ENCODE results near the gene LARP1. TPM values are rescaled to one million over a fixed set of nuclear protein-coding genes. Genes with fewer than 3 reads are reported as not detected.

Gene LARP1
- total RNA-seq, 2 experiments from 2014 or later, result 88.7 to 97.6 TPM

GRCh38 chr5:154765396-154765925, 10.3 kb downstream of the LARP1 start:
- H3K9me3 ChIP-seq (ENCODE audit: control insufficient read depth in 1 of 2, insufficient read depth in 1 of 2, low read length in 2 of 2), result no peaks in the 10 kb centered on the region
- peaks cover 92% of the 10 kb centered on the region for H3K4me1 ChIP-seq (ENCODE audit: insufficient read depth, low read length)
- no peak overlapping the region for H3K4me3 ChIP-seq (ENCODE audit: low read length)
- ATAC-seq (ENCODE audit: poor library complexity) (no peak), DNase-seq (no peak)
- H3K4me1 Mint-ChIP-seq (ENCODE audit: low read depth), result peaks cover 77% of the 10 kb centered on the region
- H3K9me3 Mint-ChIP-seq, result no peaks in the 10 kb centered on the region
- H3K27me3 Mint-ChIP-seq, result no peaks in the 10 kb centered on the region
- POLR2A ChIA-PET, result no interaction called here
- H3K27me3 ChIP-seq (ENCODE audit: control insufficient read depth in 1 of 2, insufficient read depth in 2 of 2, low read length in 2 of 2), result no peaks in the 10 kb centered on the region
- H3K36me3 ChIP-seq (ENCODE audit: insufficient read depth, low read length), result peaks cover 2% of the 10 kb centered on the region
- peak overlapping the region; percentile 43 for H3K4me3 Mint-ChIP-seq
- H3K27ac ChIP-seq (ENCODE audit: low read depth in 1 of 2, low read length in 2 of 2), result no peak overlapping the region
- CTCF ChIA-PET, result no interaction called here
- TF ChIP-seq CTCF (IDR thresholded peaks at IDR 0.05), result no peak
- peak overlapping the region; percentile 57 for H3K27ac Mint-ChIP-seq
- H3K36me3 Mint-ChIP-seq (ENCODE audit: low read depth), result no peaks in the 10 kb centered on the region
- intact Hi-C loops (cut with DNase I, micrococcal nuclease), result no loop called here

- no peaks in the 10 kb centered on the region for H3K9me3 Mint-ChIP-seq
- peak overlapping the region; percentile 57 for H3K27ac Mint-ChIP-seq
- no peak for ATAC-seq (ENCODE audit: poor library complexity)
- intact Hi-C loops (cut with DNase I, micrococcal nuclease), result loop anchor here in 1 of 2 experiments (1.0 kb wide), 1 partner anchor 8 kb away; no protein-coding TSS in a partner anchor
- H3K9me3 ChIP-seq (ENCODE audit: control insufficient read depth in 1 of 2, insufficient read depth in 1 of 2, low read length in 2 of 2), result no peaks in the 10 kb centered on the region
- peaks cover 75% of the 10 kb centered on the region for H3K4me1 Mint-ChIP-seq (ENCODE audit: low read depth)
- peak overlapping the region; percentile 26 for H3K4me3 Mint-ChIP-seq
- no peaks in the 10 kb centered on the region for H3K36me3 Mint-ChIP-seq (ENCODE audit: low read depth)
- peaks cover 92% of the 10 kb centered on the region for H3K4me1 ChIP-seq (ENCODE audit: insufficient read depth, low read length)
- ChIA-PET POLR2A (interaction anchor here (1.0 to 2.6 kb wide), 3 partner anchors 8 to 63 kb away, joined by 3 to 23 read pairs (median 5); no protein-coding TSS in a partner anchor), CTCF (interaction anchor here (1.0 to 1.2 kb wide), 2 partner anchors 9 to 11 kb away, joined by 3 to 4 read pairs; no protein-coding TSS in a partner anchor)
- H3K27ac ChIP-seq (ENCODE audit: low read depth in 1 of 2, low read length in 2 of 2), result peak overlapping the region in 1 of 2 donors; percentile 36
- H3K36me3 ChIP-seq (ENCODE audit: insufficient read depth, low read length), result peaks cover 3% of the 10 kb centered on the region
- H3K4me3 ChIP-seq (ENCODE audit: low read length), result no peak overlapping the region
- no peaks in the 10 kb centered on the region for H3K27me3 Mint-ChIP-seq
- DNase-seq, result no peak
- TF ChIP-seq CTCF (IDR thresholded peaks at IDR 0.05), result no peak
- H3K27me3 ChIP-seq (ENCODE audit: control insufficient read depth in 1 of 2, insufficient read depth in 2 of 2, low read length in 2 of 2), result no peaks in the 10 kb centered on the region
Measured at GRCh38 chr5:154766558-154767281, 11.5 kb downstream of the LARP1 start.

GRCh38 chr5:154767576-154767975, 12.4 kb downstream of the LARP1 start:
- no peaks in the 10 kb centered on the region for H3K27me3 ChIP-seq (ENCODE audit: control insufficient read depth in 1 of 2, insufficient read depth in 2 of 2, low read length in 2 of 2)
- CTCF ChIA-PET, result interaction anchor here (1.2 kb wide), 1 partner anchor 10 kb away, joined by 4 read pairs; no protein-coding TSS in a partner anchor
- peaks cover 73% of the 10 kb centered on the region for H3K4me1 Mint-ChIP-seq (ENCODE audit: low read depth)
- no peak overlapping the region for H3K4me3 ChIP-seq (ENCODE audit: low read length)
- no peak for TF ChIP-seq CTCF (IDR thresholded peaks at IDR 0.05)
- no peaks in the 10 kb centered on the region for H3K36me3 Mint-ChIP-seq (ENCODE audit: low read depth)
- H3K27ac Mint-ChIP-seq, result peak overlapping the region; percentile 57
- H3K36me3 ChIP-seq (ENCODE audit: insufficient read depth, low read length), result peaks cover 3% of the 10 kb centered on the region
- H3K4me3 Mint-ChIP-seq, result peak overlapping the region; percentile 55
- H3K9me3 Mint-ChIP-seq, result no peaks in the 10 kb centered on the region
- H3K4me1 ChIP-seq (ENCODE audit: insufficient read depth, low read length), result peaks cover 84% of the 10 kb centered on the region
- H3K27me3 Mint-ChIP-seq, result no peaks in the 10 kb centered on the region
- peak in 2 of 14 experiments; percentile 18 to 30 for DNase-seq
- no peaks in the 10 kb centered on the region for H3K9me3 ChIP-seq (ENCODE audit: control insufficient read depth in 1 of 2, insufficient read depth in 1 of 2, low read length in 2 of 2)
- POLR2A ChIA-PET, result interaction anchor here (0.7 to 2.6 kb wide), 5 partner anchors 9 to 62 kb away, joined by 3 to 23 read pairs (median 4); no protein-coding TSS in a partner anchor
- ATAC-seq (ENCODE audit: poor library complexity), result peak; percentile 78
- no peak overlapping the region for H3K27ac ChIP-seq (ENCODE audit: low read depth in 1 of 2, low read length in 2 of 2)
- intact Hi-C loops (cut with DNase I, micrococcal nuclease), result loop anchor here in 1 of 2 experiments (1.0 kb wide), 1 partner anchor 9 kb away; no protein-coding TSS in a partner anchor
